ENCODE data around the gene CNKSR3.

The CNKSR3 gene

DNA sequence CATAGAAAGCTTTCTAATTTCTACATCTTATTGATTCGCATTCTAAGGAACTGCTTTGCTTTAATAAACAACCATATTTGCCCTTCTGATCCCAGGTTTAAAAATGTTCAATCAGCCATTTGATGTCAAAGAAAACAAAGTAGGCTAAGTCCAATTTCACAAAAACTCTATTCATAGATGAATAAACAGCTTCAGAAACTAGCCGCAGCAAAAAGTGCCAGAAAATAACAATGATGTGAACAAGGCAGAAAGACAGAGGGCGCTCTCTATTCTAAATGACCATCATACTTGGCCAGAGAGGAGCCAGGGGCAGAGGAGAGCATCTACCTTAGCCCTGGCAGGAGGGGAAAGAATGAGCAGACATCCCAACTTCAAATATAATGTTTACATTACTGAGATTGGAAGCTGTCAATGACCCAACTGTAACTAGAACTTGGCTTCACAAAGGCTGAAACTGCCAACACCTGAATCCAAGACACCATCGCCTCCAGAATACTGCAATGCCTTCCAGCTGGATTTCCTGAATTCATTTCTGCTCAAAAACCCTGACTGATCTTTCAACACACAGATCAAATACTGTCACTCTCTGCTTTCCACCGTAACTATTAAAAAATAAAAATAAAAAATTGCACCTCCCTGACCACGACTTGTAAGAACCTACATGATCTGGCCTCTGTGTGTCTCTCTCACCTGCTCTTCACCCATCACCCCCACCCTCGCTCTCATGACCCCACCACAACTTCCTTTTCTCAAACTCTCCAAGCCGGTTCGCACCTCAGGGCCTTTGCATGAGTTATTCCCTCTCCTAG is 9.5 kb downstream of the CNKSR3 start:
- FAIRE-seq, result no peak

DNA sequence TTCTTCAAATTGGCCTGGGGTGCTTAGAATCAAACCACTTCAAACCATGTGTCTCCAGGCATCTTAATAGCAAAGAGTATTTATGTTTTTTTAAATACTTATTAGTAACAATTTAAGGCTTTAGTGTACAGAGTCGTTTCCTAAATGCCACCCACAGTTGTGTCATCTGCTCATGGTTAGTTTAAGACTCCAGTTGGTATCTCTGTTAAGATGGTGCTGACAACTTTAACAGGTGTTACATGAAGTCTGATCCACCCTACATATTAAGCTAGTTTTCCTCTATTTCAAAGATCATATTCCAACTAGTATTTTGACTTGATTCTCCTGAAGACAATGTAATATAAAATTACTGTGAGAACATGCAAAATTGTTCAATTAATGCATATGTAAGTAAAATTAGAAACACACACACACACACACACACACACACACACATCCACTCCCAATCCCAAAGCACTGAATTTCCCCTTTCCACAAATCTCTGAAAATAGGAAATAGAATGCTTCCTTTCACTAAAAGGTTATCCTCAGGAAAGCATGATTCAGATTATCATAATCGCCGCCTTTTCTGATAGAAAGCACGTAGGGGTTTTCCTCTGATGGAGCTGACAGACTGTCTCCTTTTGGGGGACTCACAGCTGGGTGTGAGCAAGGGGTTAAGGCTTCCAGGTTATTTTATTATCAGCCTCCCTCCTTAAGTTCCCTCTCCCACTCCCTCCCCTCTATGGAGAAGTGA is 10.5 kb downstream of the CNKSR3 start:
- no peak for FAIRE-seq

DNA sequence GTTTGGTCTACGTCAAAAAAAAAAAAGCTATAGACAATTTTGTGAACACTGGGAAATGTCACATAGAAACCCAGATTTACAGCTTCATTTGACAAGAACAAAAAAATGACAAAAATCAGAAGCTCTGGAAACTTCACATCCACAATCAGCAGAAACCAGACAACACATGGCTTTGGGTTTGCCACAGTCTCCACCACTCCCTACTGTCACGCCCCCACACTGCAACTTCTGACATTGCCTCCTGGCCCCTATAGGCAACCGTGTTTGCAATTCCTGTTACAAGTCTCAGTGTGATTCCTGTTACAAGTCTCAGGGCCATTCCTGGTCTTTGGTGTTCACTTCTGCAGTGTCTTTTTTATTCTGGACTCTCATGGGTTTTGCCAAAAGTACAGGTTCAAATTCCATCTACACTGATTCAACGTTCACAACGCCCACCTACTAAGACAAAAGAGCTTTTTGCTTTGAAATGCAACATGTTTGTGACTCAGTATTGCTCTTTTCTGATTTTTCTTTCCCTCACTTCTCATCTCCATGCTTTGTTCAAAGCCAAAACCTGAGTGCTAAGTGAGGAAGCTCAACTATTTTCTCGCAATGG is 12.0 kb downstream of the CNKSR3 start:
- FAIRE-seq, result no peak

DNA sequence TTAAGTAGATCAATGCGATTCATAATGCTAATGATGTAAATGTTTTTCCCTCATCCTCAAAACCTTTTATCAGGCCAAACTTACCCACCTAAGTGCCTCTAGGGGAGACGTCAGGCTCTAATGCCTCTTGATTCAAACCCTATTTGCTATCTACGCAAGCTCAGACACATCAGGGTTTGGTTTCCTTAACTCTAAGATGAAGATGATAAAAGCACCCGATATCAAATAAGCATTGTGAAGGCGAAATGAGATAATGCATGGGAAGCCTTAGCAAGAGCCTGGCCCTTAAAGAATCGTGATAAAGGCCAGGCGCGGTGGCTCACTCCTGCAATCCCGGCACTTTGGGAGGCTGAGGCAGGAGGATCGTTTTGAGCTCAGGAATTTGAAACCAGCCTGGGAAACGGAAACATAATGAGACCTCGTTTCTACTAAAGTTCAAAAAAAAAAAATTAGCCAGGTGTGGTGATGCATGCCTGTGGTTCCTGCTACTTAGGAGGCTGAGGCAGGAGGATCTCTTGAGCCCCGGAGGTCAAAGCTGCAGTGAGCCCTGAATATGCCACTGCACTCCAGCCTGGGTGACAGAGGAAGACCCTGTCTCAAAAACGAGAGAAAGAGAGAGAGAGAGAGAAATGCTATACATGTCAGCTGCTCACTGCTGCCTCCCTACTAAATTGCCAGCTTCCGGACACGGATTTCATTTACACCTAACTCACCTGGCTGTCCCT is 13.5 kb downstream of the CNKSR3 start:
- FAIRE-seq, result no peak

DNA sequence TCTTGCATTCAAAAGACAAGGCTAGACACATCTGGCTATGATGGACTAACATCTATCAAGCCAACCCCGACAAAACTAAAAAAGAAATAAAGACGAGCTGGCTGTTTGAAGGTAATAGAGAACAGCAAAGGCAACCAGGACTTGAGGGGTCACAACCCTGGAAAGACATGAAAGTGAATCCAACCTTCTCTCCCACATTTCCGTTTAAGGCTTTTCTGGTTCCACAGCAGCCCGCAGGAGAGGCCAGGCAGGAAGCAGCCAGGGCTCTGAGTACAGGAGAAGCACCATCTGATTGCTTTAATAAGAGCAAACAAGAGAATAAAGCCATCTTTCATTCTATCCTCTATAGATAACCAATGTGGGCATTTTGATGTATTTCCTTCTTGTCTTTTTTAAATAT is 14.3 kb downstream of the CNKSR3 start:
- FAIRE-seq, result no peak

DNA sequence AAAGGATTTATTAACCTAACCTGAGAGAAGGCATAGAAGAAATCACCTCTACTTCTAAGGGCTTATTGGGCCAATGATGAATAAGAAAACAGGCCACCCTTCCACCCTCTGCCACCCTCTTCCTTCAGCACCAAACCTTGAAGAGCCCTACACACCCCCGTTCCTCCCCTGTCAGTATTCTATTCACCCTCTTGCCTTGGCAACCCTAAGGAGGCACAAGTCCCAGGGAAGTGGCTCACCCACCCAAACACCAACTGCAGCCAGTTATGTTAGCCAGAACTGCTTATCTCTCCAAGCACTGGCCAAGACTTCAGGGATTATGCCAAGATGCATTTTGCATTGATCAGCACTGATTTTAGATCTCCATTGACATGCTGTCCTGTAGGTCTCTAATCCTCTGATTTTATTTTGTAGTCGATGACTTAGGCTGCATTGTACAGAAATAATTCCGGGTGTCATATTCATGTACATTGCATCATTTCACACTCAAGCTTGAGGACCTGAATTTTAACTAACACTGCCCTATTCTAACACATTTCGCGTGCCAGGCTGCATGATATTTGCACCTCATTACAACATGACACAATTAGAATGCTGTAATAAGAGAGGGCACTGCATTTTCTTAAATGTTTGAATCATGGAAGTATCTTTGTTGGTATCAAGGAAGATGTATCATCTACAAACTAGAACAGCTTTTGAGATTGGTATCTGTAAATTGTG is 15.7 kb downstream of the CNKSR3 start:
- FAIRE-seq, result no peak

DNA sequence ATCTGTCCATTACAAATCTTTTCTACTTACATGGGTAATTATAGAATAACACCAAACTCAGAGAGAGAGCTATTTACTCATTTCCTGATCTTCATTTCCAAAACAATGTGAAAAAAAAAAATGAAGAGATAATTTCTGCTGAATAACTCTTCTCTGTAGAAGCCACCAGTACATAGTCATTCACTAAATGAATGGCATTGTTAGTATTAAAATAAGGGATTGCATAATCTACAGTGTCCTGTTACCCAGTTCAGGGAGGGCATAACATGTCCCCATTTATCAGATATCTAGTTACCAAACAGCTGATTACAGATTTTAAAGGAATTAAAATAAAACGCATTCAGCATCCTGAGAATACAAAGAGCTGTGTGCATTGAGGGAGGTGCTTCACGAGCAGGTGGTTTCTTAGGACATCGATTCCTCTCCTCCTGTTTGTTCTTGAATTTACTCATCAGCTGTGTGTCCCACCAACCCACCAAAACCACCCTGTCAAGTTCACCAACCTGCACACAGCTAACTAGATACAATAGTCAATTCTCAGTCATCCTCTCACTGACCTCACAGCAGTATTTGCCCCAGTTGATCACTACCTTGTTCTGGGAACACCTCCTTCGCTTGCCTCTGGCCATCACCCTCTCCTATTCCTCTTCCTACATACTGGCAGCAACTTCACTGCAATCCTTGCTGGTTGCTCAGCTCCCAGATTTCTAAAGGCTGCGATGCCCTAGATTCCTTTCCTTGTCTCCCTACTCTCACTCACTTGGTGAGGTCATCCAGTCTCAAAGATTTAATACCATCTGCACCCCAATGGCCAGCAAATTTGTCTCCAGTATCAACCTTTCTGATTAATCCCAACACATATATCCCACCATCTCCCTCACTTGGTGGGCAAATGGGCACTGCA is 18.7 kb downstream of the CNKSR3 start:
- no peak for FAIRE-seq

DNA sequence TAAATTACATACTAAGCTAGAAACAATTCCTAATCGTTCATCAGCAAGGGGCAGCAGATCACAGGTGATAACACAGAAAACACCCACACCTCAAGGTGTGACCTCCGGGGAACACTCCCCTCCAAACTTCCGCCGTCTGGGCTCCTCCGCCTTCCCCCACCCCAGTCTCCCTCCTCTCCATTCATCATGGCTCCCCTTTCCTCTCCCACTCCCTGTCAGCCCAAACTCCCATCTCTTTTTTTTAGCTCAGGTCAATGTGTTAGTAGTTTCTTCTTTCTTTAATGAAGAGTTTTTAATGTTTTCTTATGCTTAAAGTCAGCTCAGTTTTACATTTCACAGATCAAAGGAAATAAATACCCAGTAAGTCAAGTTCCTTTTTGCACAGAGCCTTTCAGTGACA is 20.7 kb downstream of the CNKSR3 start:
- FAIRE-seq, result no peak

DNA sequence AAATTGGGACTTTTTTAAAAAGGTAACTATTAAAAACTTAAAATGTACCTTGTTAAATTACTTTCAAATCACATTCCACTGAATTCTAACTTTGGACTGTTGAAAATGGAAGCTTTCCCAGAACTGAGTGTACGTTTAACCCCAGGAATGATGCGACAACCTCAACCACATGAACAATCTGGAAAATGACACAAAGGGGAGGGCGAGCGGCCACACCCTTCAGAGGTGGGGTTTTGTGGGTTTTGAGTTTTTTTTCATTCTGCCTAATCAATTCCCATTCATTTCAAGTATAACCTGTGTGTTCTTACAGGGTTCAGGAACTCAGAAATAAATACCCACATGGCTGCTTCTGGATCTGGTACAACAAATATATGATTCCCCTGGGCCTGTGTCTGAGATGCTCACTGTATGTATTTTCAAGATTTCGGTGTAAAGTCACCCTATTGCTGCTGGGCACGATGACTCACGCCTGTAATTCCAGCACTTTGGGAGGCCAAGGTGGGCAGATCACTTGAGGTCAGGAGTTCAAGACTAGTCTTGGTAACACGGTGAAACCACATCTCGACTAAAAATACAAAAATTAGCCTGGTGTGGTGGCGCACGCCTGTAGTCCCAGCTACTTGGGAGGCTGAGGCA is 21.6 kb downstream of the CNKSR3 start:
- no peak for FAIRE-seq

DNA sequence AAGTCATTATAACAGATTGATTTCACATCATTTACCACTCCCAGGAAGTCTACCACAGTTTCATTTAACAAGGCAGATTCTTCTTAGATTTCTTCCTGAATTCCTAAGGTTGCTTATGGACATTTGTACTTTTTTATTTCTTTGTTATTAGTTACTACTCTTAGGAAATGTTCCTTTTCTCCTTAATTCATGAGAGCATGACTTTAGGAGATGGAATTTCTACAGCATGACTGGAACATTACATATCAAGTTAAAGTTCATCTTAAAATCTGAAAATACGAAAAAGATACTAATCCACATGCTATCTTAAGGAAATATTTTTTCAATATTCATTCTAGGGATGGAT is 22.3 kb downstream of the CNKSR3 start:
- no peak for FAIRE-seq

DNA sequence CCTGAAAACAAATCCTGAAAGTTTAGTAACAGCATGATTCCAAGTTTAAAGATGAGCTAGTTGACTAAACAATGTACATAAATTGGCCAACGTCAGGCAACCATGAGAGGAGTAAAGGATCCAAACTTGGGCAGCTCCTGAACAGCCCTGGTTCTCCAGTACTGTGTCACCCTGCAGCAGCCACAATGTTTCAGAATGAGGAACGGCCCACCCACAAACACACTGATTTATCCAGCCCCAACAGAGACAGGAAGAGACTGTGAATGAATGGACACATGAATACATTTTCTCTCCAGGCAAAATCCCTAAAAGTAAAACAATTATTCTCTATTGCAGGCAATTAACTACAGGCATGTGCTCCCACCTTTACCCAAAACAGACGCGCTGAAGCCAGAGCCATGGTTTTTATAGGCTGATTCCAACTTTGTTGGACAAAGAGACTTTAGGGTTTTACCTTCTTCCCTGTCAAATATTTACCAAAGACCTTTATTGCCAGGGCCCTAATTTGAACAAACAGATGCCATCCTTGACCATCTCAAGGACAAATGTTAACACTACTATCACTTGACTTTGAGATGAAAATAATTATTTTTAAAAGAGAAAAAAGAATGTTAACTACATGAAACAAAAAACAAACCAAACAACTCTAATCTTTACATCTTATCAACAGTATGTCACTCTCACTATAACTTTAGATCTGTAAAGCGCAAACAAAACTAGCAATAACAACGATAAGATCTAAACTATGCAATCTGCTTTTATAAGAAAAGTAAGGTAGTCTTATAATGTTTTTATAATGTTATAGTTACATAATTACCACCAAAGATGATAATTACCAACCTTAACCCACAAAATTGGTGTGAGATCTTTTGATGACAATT is 22.9 kb downstream of the CNKSR3 start:
- FAIRE-seq, result no peak

DNA sequence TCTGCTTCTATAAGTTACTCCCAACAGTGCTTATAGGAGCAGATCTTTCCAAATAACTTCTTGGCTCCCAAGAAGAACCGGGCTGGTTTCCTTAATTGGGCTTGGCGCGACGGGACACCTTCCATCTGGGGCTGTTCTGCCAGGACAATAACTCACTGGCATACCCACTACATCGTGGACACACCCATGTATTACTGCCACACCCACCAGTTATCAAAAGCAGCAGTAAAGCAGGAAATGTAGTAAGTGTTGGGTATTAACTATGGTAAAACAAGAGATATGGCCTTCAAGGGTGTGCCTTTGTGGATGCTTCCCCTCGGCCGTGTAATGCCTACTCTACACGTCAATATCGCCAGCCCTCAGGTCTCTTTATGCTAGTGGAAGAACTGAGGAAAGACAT is 24.7 kb downstream of the CNKSR3 start:
- no peak for FAIRE-seq

DNA sequence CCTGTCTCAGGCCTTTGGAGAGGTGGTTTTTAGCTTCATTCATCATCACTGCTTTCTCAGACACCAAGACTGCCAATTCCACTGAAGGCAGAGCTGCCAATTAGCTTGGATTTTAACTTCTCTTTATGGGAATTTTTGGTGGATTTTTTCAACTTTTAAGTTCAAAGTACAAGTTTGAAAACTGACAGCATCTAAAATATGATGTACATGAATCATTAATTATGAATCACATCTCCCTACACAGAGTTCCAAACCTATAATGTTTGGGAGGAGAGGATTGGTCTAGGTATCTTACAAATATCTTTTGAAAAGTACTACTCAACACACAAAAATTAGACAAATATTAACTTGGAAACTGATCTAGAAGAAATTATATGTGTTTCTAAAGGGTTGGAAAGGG is 25.5 kb downstream of the CNKSR3 start:
- FAIRE-seq, result no peak

DNA sequence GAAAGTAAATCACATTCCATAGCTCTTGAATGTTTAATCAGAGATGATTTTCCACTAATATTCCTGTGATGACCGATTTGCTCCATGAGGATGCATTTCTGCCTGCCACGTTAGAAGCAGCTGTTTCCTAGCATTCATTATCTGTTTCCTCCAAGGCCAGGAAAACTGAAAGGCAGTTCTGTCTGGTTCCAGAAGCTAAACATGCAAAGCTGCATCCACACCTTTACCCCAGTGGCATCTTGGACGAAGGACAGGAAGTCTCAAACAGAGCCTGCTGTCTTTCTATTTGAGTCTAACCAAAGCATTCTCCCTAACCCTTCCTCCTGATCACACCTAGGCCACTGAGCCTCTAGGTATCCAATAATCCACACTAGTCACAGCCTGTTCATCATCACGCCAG is 27.6 kb downstream of the CNKSR3 start:
- FAIRE-seq, result no peak

DNA sequence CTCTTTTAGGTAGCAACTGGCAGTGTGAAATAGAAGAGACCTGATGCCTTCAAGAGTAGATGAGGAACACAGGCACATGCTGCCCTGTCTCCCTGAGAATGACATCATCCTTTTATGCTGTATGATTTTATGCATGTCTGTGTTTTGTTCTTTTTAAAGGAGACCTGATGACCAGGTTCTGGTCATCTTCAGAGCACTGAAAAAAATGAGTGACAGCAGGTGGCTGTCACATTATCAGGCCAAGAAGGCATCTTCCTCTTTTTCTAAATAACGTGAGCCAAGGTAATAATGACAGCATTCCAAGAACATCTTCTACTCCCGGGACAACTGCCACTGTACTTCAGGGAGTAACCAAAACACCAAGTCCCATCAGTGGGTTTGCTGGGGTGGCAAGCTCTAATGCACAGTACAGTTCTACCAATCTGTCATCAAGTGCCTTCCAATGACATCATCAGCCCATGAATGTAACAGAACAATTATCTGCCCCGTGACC is 28.9 kb downstream of the CNKSR3 start:
- FAIRE-seq, result no peak

DNA sequence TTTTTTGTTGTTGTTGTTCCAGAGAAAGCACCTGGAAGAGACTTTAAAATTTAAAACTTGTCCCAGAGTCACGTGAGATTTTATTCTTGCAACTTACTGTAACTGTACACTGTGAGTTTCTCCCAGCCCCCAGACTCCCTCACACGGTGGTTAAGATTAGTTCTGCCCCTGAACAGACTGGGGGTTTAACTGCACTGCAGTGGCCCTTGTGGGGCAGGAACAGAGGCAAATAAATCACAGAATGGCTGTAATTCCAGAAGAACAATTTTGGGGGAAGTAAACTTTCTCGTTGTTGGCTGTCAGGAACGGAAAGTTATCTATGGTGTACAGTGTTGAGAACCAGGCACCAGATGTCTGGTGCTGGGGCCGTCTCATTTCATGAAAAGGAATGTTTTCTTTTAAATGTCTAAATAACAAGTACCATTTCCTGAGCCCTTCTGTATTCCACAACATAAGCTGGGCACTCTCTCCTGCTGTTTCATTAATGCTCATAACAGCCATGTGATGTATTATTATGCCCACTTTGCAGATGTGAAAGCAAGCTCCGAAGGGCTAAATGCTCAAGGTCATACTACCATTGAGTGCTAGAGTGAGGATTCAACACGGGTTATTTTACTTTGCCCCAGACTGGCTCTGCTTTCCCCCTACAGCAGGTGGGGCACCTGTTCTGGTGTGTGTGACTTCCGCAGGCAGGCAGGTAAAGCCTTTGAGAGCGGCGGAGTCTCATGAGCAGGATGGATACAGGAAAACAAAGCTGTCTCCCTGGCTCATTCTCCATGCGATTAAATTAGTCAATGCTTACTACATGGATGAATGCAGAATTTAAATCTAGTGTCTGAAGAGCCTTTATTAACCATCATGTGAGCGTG is 30.5 kb downstream of the CNKSR3 start:
- no peak for FAIRE-seq

DNA sequence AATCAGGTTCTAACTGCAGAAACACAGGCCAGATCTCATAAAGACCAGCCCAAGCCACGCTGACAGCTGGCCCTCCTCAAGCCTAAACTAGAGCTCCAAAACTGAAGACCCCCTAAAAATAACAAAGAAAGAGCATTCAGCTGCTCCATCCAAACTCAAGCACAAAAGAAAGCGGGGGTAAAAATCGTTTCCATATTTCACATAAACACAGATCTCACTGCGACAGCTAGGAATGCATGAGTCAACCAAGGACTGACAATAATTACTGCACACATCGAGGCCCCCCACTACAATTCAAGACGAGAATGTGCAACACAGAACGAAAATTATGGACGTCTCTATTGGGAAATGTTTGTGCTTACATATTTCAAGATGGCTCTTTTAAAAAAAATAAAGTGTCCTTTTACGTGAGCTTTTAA is 31.1 kb downstream of the CNKSR3 start:
- FAIRE-seq, result no peak

DNA sequence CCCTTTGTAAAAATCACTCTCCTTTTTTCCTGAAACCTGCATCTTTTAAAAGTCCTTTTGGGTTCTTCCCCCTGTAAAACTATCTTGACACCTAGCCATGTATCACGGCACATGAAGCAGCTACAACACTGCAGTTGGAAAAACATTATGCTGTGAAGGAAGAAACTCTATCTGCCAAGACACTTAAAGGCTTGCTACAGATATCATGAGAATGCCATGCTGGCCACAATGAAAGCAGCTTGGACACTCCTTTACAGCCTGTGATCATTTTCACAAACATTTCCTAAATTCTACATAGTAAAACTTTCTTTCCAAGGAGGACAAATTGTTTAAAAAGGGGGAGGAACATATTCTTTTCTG is 31.8 kb downstream of the CNKSR3 start:
- no peak for FAIRE-seq
